Hepatocyte (in vitro differentiated cells): ENCODE data around the gene ZFPM1. TPM values are rescaled to one million over a fixed set of nuclear protein-coding genes. Genes with fewer than 3 reads are reported as not detected.

Source experiments
- DNase-seq: peaks from one replicate; pipeline ENCODE4 v3.0.0-alpha.2; 2016; ENCODE audit warnings: low spot score
- H2AFZ ChIP-seq: fragments of 200-600 bp; sonication (generic); 2 replicates; pipeline ENCODE4 v1.6.0; 2016; ENCODE audit warnings: antibody characterized with exemption, mild to moderate bottlenecking
- H3K27ac ChIP-seq: fragments of 200-600 bp; sonication (generic); 2 replicates; pipeline ENCODE4 v1.5.1; 2016; ENCODE audit warnings: mild to moderate bottlenecking
- H3K27me3 ChIP-seq: fragments of 200-600 bp; sonication (generic); 2 replicates; pipeline ENCODE4 v1.6.1; 2016
- H3K36me3 ChIP-seq: fragments of 200-600 bp; sonication (generic); replicated peaks from 2 replicates; pipeline ENCODE4 v1.5.1; 2016; ENCODE audit warnings: low read depth; ENCODE audit not compliant: insufficient read depth
- H3K4me1 ChIP-seq: fragments of 200-600 bp; sonication (generic); 2 replicates; pipeline ENCODE4 v1.5.1; 2016; ENCODE audit warnings: mild to moderate bottlenecking, moderate library complexity; ENCODE audit not compliant: insufficient read depth
- H3K4me2 ChIP-seq: fragments of 200-600 bp; sonication (generic); 2 replicates; pipeline ENCODE4 v1.6.0; 2016
- H3K4me3 ChIP-seq: fragments of 200-600 bp; sonication (generic); 2 replicates; pipeline ENCODE4 v1.5.1; 2016; ENCODE audit warnings: mild to moderate bottlenecking
- H3K79me2 ChIP-seq: fragments of 200-600 bp; sonication (generic); 2 replicates; pipeline ENCODE4 v1.6.0; 2017; ENCODE audit warnings: mild to moderate bottlenecking
- H3K9me2 ChIP-seq: fragments of 200-600 bp; sonication (generic); replicated peaks from 2 replicates; pipeline ENCODE4 v1.6.0; 2017; ENCODE audit warnings: mild to moderate bottlenecking; ENCODE audit not compliant: insufficient read depth
- H3K9me3 ChIP-seq: fragments of 200-600 bp; sonication (generic); 2 replicates; pipeline ENCODE4 v1.5.1; 2016; ENCODE audit warnings: low read depth, mild to moderate bottlenecking
- H4K20me1 ChIP-seq: fragments of 200-600 bp; sonication (generic); 2 replicates; pipeline ENCODE4 v1.6.0; 2016; ENCODE audit warnings: mild to moderate bottlenecking; ENCODE audit not compliant: insufficient read depth, poor library complexity, severe bottlenecking
- CTCF ChIP-seq: fragments of 200-600 bp; sonication (generic); IDR thresholded peaks from 2 replicates; pipeline ENCODE4 v1.5.1; 2016; ENCODE audit warnings: antibody characterized with exemption, mild to moderate bottlenecking; ENCODE audit not compliant: poor library complexity
- EZH2 ChIP-seq: fragments of 200-600 bp; sonication (generic); IDR thresholded peaks from 2 replicates; pipeline ENCODE4 v1.6.1; 2016; ENCODE audit warnings: antibody characterized with exemption, mild to moderate bottlenecking, borderline replicate concordance
- EZH2phosphoT487 ChIP-seq: fragments of 200-600 bp; sonication (generic); IDR thresholded peaks from one replicate; pipeline ENCODE4 v1.6.1; 2018; ENCODE audit warnings: antibody characterized with exemption, mild to moderate bottlenecking, low read depth, moderate library complexity; ENCODE audit not compliant: unreplicated experiment, severe bottlenecking
- WGBS: methylation state at CpG from one replicate; pipeline ENCODE4 v1.1.6; 2016; ENCODE audit warnings: low lambda C conversion rate; ENCODE audit errors: missing lambda C conversion rate; 5-methylcytosine and 5-hydroxymethylcytosine counted together
- polyA plus RNA-seq: library from polyadenylated mRNA; unstranded; fragments of >200 nt; fragmentation: Nextera tagmentation; extraction: Ambion mirVana; gene quantifications from 2 replicates; pipeline ENCODE4 v1.2.1, GENCODE V29; 2016
- total RNA-seq: library from RNA; depleted of rRNA; stranded (reverse); fragments of >200 nt; gene quantifications from 2 replicates; pipeline ENCODE4 v1.2.3, GENCODE V29; 2014

The ZFPM1 gene
- total and polyA plus RNA-seq, 2 experiments from 2014 or later: 4.1 to 11.9 TPM

DNA sequence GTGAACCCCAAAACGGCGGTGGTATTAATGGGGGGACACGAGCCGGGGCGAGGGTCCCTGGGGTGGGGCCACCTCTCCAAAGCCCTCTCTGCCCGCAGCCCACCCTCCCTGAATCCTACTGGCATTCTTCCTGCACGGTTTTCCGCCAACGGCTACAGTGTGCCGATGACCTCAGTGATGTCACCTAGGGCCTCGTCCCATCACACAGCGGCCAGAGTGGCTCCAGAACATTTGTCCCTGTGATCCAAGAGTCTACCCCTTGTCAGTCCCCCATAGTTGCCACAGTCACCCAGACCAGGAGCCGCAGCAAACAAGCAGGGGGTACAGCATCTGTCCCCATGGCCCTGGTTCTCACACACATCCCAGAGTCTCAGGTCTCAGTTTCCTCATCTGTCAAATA lies 13.9 kb downstream of the ZFPM1 start:
- no peak overlapping the region for H3K27ac ChIP-seq
- 87% methylated on average over 6 of the region's 13 CpGs for WGBS
- no peaks in the 10 kb centered on the region for H3K9me3 ChIP-seq
- no peak overlapping the region for H3K4me2 ChIP-seq
- H3K9me2 ChIP-seq: no peaks in the 10 kb centered on the region
- H2AFZ ChIP-seq: no peak overlapping the region
- H3K27me3 ChIP-seq: no peaks in the 10 kb centered on the region
- peaks cover 28% of the 10 kb centered on the region for H3K4me1 ChIP-seq
- H3K79me2 ChIP-seq: peaks cover 88% of the 10 kb centered on the region
- DNase-seq: no peak
- peaks cover 87% of the 10 kb centered on the region for H4K20me1 ChIP-seq
- no peak overlapping the region for H3K4me3 ChIP-seq
- H3K36me3 ChIP-seq: no peaks in the 10 kb centered on the region
- TF ChIP-seq EZH2: no peak
- no peak for TF ChIP-seq EZH2phosphoT487
- no peak for TF ChIP-seq CTCF

GRCh38 chr16:88467541-88467944 lies 14.5 kb downstream of the ZFPM1 start:
- WGBS: 79% methylated on average over 12 of the region's 18 CpGs
- TF ChIP-seq EZH2phosphoT487 (no peak), CTCF (no peak), EZH2 (no peak)
- no peak overlapping the region for H3K4me2 ChIP-seq
- H3K79me2 ChIP-seq: peaks cover 86% of the 10 kb centered on the region
- H3K9me3 ChIP-seq: no peaks in the 10 kb centered on the region
- H3K4me1 ChIP-seq: peaks cover 26% of the 10 kb centered on the region
- no peak overlapping the region for H3K4me3 ChIP-seq
- H3K27me3 ChIP-seq: no peaks in the 10 kb centered on the region
- no peak for DNase-seq
- no peaks in the 10 kb centered on the region for H3K36me3 ChIP-seq
- peaks cover 87% of the 10 kb centered on the region for H4K20me1 ChIP-seq
- no peak overlapping the region for H2AFZ ChIP-seq
- H3K9me2 ChIP-seq: no peaks in the 10 kb centered on the region
- no peak overlapping the region for H3K27ac ChIP-seq

DNA sequence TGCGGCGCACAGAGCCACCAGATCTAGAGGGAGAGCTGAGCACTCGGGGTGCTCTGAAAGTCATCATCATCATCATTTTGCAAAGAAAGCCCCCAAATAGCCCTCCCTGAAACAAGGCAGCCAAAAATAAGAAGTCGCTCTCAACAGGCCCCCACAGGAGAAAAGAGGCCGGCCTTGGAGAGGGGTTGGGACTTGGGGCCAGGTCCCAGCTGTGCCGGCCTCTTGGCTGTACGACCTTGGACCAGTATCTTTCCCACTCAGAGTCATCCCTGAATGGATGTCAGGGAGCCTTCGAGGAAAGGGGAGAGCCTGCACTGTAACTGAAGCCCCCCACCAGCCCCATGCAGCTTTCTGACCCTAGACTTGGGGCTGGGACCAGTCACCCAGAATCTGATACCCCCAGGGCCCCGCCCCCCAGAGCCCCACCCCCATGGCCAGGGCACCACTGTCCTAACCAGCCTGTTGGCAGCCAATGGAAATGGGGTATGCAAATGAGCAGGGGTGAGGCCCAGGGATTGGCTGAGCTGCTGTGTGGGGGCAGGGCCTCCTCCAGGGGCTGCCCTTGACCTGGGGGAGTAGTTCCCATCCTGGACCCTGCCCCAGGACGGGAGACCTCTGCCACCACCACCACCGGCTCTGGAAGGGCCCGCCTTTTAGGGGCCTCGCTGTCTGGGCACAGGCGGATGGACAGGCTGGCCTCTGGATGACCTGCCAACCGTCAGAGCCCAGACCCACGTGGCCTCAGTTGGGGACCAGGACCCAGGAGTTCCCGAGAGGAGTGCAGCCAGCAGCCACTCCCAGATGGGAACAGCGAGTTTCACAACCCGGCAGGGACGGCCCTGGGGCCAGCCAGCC lies 15.4 kb downstream of the ZFPM1 start:
- Histone ChIP-seq H3K27ac (no peak overlapping the region), H3K4me3 (no peak overlapping the region), H3K4me2 (no peak overlapping the region), H2AFZ (no peak overlapping the region), H3K27me3 (no peaks in the 10 kb centered on the region), H3K9me3 (no peaks in the 10 kb centered on the region), H3K79me2 (peaks cover 86% of the 10 kb centered on the region), H3K9me2 (no peaks in the 10 kb centered on the region), H3K4me1 (peaks cover 30% of the 10 kb centered on the region), H4K20me1 (peaks cover 88% of the 10 kb centered on the region), H3K36me3 (no peaks in the 10 kb centered on the region)
- TF ChIP-seq EZH2phosphoT487 (no peak), EZH2 (no peak), CTCF (no peak)
- WGBS: 51% methylated on average over 18 of the region's 20 CpGs
- no peak for DNase-seq
